Measurements from ENCODE around the gene BRMS1. TPM values are rescaled to one million over a fixed set of nuclear protein-coding genes. Genes with fewer than 3 reads are reported as not detected.
"Not testable (repeated sequence)": the region's sequence is repeated elsewhere in the genome, so short reads cannot be mapped to it uniquely, and the experiment has no call there.

The BRMS1 gene
- total RNA-seq, 2 experiments from 2014 or later: 53.2 to 57.1 TPM

GRCh38 chr11:66362481-66363147 lies 17.7 kb upstream of the BRMS1 start:
- ATAC-seq: no peak
- ChIA-PET CTCF (interaction anchor here (1.0 to 3.8 kb wide), 12 partner anchors 9 to 74 kb away, joined by 4 to 44 read pairs (median 7); partner anchors contain the start of genes B4GAT1, BRMS1, RIN1 and SLC29A2), POLR2A (no interaction called here)

GRCh38 chr11:66361502-66361941 lies 16.6 kb upstream of the BRMS1 start:
- no peak for ATAC-seq
- CTCF ChIA-PET: interaction anchor here (1.3 to 3.8 kb wide), 4 partner anchors 14 to 28 kb away, joined by 3 to 22 read pairs (median 7); partner anchors contain the start of gene B4GAT1
- POLR2A ChIA-PET: no interaction called here

More at GRCh38 chr11:66362481-66363147, 17.7 kb upstream of the BRMS1 start:
- no peaks in the 10 kb centered on the region for H3K9me3 Mint-ChIP-seq (ENCODE audit: insufficient read depth)
- H3K27ac Mint-ChIP-seq: peak overlapping the region; percentile 9
- no peaks in the 10 kb centered on the region for H3K36me3 Mint-ChIP-seq (ENCODE audit: low read depth)
- H3K27me3 Mint-ChIP-seq (ENCODE audit: low read depth): no peaks in the 10 kb centered on the region
- no peak overlapping the region for H3K4me3 Mint-ChIP-seq
- no peak for DNase-seq
- H3K4me1 Mint-ChIP-seq (ENCODE audit: low read depth): no peaks in the 10 kb centered on the region

GRCh38 chr11:66360406-66361073 lies 15.6 kb upstream of the BRMS1 start:
- Mint-ChIP-seq H3K27me3 (ENCODE audit: low read depth) (no peaks in the 10 kb centered on the region), H3K4me3 (no peak overlapping the region), H3K4me1 (ENCODE audit: low read depth) (no peaks in the 10 kb centered on the region), H3K9me3 (ENCODE audit: insufficient read depth) (no peaks in the 10 kb centered on the region), H3K27ac (no peak overlapping the region), H3K36me3 (ENCODE audit: low read depth) (no peaks in the 10 kb centered on the region)
- no peak for DNase-seq
- CTCF ChIA-PET: interaction anchor here (0.7 to 1.8 kb wide), 3 partner anchors 13 to 49 kb away, joined by 3 to 4 read pairs (median 3); partner anchors contain the start of gene B4GAT1
- ATAC-seq: no peak
- POLR2A ChIA-PET: no interaction called here

More at GRCh38 chr11:66361502-66361941, 16.6 kb upstream of the BRMS1 start:
- Mint-ChIP-seq H3K36me3 (ENCODE audit: low read depth) (no peaks in the 10 kb centered on the region), H3K9me3 (ENCODE audit: insufficient read depth) (no peaks in the 10 kb centered on the region), H3K27ac (no peak overlapping the region), H3K4me3 (no peak overlapping the region), H3K27me3 (ENCODE audit: low read depth) (no peaks in the 10 kb centered on the region), H3K4me1 (ENCODE audit: low read depth) (no peaks in the 10 kb centered on the region)
- DNase-seq: no peak

GRCh38 chr11:66359662-66360087 lies 14.8 kb upstream of the BRMS1 start:
- POLR2A ChIA-PET: no interaction called here
- CTCF ChIA-PET: interaction anchor here (0.7 kb wide), 1 partner anchor 48 kb away, joined by 3 read pairs; no protein-coding TSS in a partner anchor
- no peaks in the 10 kb centered on the region for H3K9me3 Mint-ChIP-seq (ENCODE audit: insufficient read depth)
- DNase-seq: no peak
- no peak overlapping the region for H3K27ac Mint-ChIP-seq
- H3K27me3 Mint-ChIP-seq (ENCODE audit: low read depth): no peaks in the 10 kb centered on the region
- H3K4me3 Mint-ChIP-seq: no peak overlapping the region
- no peaks in the 10 kb centered on the region for H3K36me3 Mint-ChIP-seq (ENCODE audit: low read depth)
- ATAC-seq: no peak
- H3K4me1 Mint-ChIP-seq (ENCODE audit: low read depth): no peaks in the 10 kb centered on the region

- ChIA-PET CTCF (interaction anchor here (0.6 to 8.2 kb wide), 4 partner anchors 14 to 39 kb away, joined by 3 to 44 read pairs (median 9); no protein-coding TSS in a partner anchor), POLR2A (interaction anchor here (1.1 kb wide), 1 partner anchor 39 kb away, joined by 3 read pairs; no protein-coding TSS in a partner anchor)
- ATAC-seq; DNase-seq; H3K4me3 Mint-ChIP-seq; H3K27ac Mint-ChIP-seq; H3K9me3 Mint-ChIP-seq (ENCODE audit: insufficient read depth); H3K27me3 Mint-ChIP-seq (ENCODE audit: low read depth); H3K36me3 Mint-ChIP-seq (ENCODE audit: low read depth): not testable (repeated sequence)
- H3K4me1 Mint-ChIP-seq (ENCODE audit: low read depth): peaks cover 23% of the 10 kb centered on the region
These were observed 5.8 kb upstream of the BRMS1 start for GRCh38 chr11:66350560-66351235.

- H3K9me3 Mint-ChIP-seq (ENCODE audit: insufficient read depth): no peaks in the 10 kb centered on the region
- ChIA-PET CTCF (interaction anchor here (1.5 to 8.2 kb wide), 2 partner anchors 7 to 15 kb away, joined by 3 to 44 read pairs; no protein-coding TSS in a partner anchor), POLR2A (no interaction called here)
- peaks cover 2% of the 10 kb centered on the region for H3K27me3 Mint-ChIP-seq (ENCODE audit: low read depth)
- ATAC-seq (no peak), DNase-seq (no peak)
- peaks cover 39% of the 10 kb centered on the region for H3K4me1 Mint-ChIP-seq (ENCODE audit: low read depth)
- peaks cover 2% of the 10 kb centered on the region for H3K36me3 Mint-ChIP-seq (ENCODE audit: low read depth)
- H3K4me3 Mint-ChIP-seq: peak overlapping the region; percentile 20
- H3K27ac Mint-ChIP-seq: no peak overlapping the region
These were observed 4.1 kb upstream of the BRMS1 start for GRCh38 chr11:66349084-66349386.

- H3K4me3 Mint-ChIP-seq: peak within 1 kb of the TSS; percentile 81
- CTCF ChIA-PET: interaction anchor here (0.6 to 8.2 kb wide), 12 partner anchors 9 to 91 kb away, joined by 3 to 79 read pairs (median 4); partner anchors contain the start of genes MRPL11, RIN1 and SLC29A2
These were observed 2.7 kb upstream of the BRMS1 start, which contains the start of gene B4GAT1 for GRCh38 chr11:66347425-66348276. Gene B4GAT1 (minus strand): TSS chr11:66347629. CDS start chr11:66347545, 84 bp downstream.

GRCh38 chr11:66346476-66347424 lies 1.8 kb upstream of the BRMS1 start:
- Mint-ChIP-seq H3K27me3 (ENCODE audit: low read depth) (peaks cover 2% of the 10 kb centered on the region), H3K36me3 (ENCODE audit: low read depth) (peaks cover 6% of the 10 kb centered on the region), H3K4me1 (ENCODE audit: low read depth) (peaks cover 53% of the 10 kb centered on the region), H3K4me3 (peak overlapping the region; percentile 72), H3K9me3 (ENCODE audit: insufficient read depth) (no peaks in the 10 kb centered on the region), H3K27ac (peak overlapping the region; percentile 48)
- DNase-seq: no peak
- no peak for ATAC-seq
- ChIA-PET CTCF (interaction anchor here (0.8 to 8.2 kb wide), 11 partner anchors 11 to 92 kb away, joined by 3 to 79 read pairs (median 11); partner anchors contain the start of genes MRPL11, RIN1 and SLC29A2), POLR2A (interaction anchor here (1.3 to 2.9 kb wide), 4 partner anchors 25 to 35 kb away, joined by 3 to 13 read pairs (median 6); partner anchors contain the start of genes CD248 and SLC29A2)

More at GRCh38 chr11:66347425-66348276, 2.7 kb upstream of the BRMS1 start, which contains the start of gene B4GAT1:
- ATAC-seq (peak; percentile 57), DNase-seq (peak; percentile 92)
- peaks cover 2% of the 10 kb centered on the region for H3K36me3 Mint-ChIP-seq (ENCODE audit: low read depth)
- no peaks in the 10 kb centered on the region for H3K9me3 Mint-ChIP-seq (ENCODE audit: insufficient read depth)
- peaks cover 53% of the 10 kb centered on the region for H3K4me1 Mint-ChIP-seq (ENCODE audit: low read depth)
- POLR2A ChIA-PET: interaction anchor here (1.0 to 2.6 kb wide), 4 partner anchors 24 to 36 kb away, joined by 3 to 8 read pairs (median 3); partner anchors contain the start of gene SLC29A2
- H3K27ac Mint-ChIP-seq: peak within 1 kb of the TSS; percentile 95
- peaks cover 2% of the 10 kb centered on the region for H3K27me3 Mint-ChIP-seq (ENCODE audit: low read depth)

- DNase-seq (no peak), ATAC-seq (peak; percentile 24)
- H3K9me3 Mint-ChIP-seq (ENCODE audit: insufficient read depth): no peaks in the 10 kb centered on the region
- H3K27me3 Mint-ChIP-seq (ENCODE audit: low read depth): peaks cover 2% of the 10 kb centered on the region
- H3K36me3 Mint-ChIP-seq (ENCODE audit: low read depth): peaks cover 13% of the 10 kb centered on the region
- CTCF ChIA-PET: interaction anchor here (1.2 to 8.2 kb wide), 11 partner anchors 9 to 66 kb away, joined by 3 to 79 read pairs (median 11); partner anchors contain the start of genes RIN1, SLC29A2 and YIF1A
- H3K27ac Mint-ChIP-seq: peak overlapping the region; percentile 93
- POLR2A ChIA-PET: interaction anchor here (0.6 to 2.9 kb wide), 10 partner anchors 10 to 774 kb away, joined by 3 to 28 read pairs (median 6); partner anchors contain the start of genes CD248, SLC29A2 and YIF1A
- H3K4me3 Mint-ChIP-seq: peak overlapping the region; percentile 96
- peaks cover 55% of the 10 kb centered on the region for H3K4me1 Mint-ChIP-seq (ENCODE audit: low read depth)
These were observed 379 bp upstream of the BRMS1 start for GRCh38 chr11:66345316-66345649.

All from activated CD8-positive, alpha-beta T cell treated with anti-CD3 and anti-CD28 coated beads, Interleukin-2, amount 10 ng/mL, durations not matched to agents 7 days and 5 days (primary cell).